Ishikawa (cell line): ENCODE results near the gene LURAP1L.

Experiments
- CEBPB ChIP-seq: IDR thresholded peaks from 2 replicates; pipeline ENCODE4 v1.6.1; 2012
- CREB1 ChIP-seq: IDR thresholded peaks from 2 replicates; pipeline ENCODE4 v1.6.1; 2012; ENCODE audit warnings: low read depth
- EGR1 ChIP-seq: IDR thresholded peaks from 2 replicates; pipeline ENCODE4 v1.6.1; 2012
- EP300 ChIP-seq: IDR thresholded peaks from 2 replicates; pipeline ENCODE4 v1.6.1; 2012; ENCODE audit warnings: borderline replicate concordance
- NFIC ChIP-seq: IDR thresholded peaks from 2 replicates; pipeline ENCODE4 v1.6.1; 2012
- RAD21 ChIP-seq: IDR thresholded peaks from 2 replicates; pipeline ENCODE4 v1.6.1; 2012; ENCODE audit warnings: low read depth
- TAF1 ChIP-seq: IDR thresholded peaks from 2 replicates; pipeline ENCODE4 v1.6.1; 2012; ENCODE audit warnings: low read depth, mild to moderate bottlenecking
- TCF12 ChIP-seq: IDR thresholded peaks from 2 replicates; pipeline ENCODE4 v1.6.1; 2012; ENCODE audit warnings: low read depth
- TEAD4 ChIP-seq: IDR thresholded peaks from 2 replicates; pipeline ENCODE4 v1.6.1; 2012
- YY1 ChIP-seq: IDR thresholded peaks from 2 replicates; pipeline ENCODE4 v1.6.1; 2012; ENCODE audit warnings: low read depth
- ZBTB7A ChIP-seq: IDR thresholded peaks from 2 replicates; pipeline ENCODE4 v1.6.1; 2012; ENCODE audit warnings: low read depth
- TF ChIP-seq, protein P1 (sequence below): IDR thresholded peaks from 2 replicates; pipeline ENCODE4 v1.6.1; 2012
- TF ChIP-seq, protein P2 (sequence below): IDR thresholded peaks from 2 replicates; pipeline ENCODE4 v1.6.1; 2012; ENCODE audit warnings: low read depth, mild to moderate bottlenecking
- TF ChIP-seq, protein P3 (sequence below): IDR thresholded peaks from 2 replicates; pipeline ENCODE4 v1.6.1; 2012

DNA sequence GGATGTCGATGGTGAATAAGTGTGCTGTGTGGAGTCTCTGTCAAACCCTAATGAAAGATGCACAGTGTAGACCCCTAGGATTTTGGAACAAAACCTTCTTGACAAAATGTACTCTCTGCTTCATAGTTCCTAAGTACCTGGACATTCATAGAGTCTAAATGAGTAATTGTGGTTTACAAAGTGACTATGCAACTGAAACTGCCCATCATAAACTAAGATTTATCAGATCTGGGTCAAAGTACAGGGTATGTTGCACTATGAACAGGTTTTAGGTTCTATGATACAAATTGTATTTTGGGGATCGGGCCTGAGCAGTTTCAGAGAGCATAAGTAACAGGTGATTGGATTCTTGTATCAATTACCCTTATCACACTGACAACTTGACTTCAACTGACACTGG lies 79.4 kb downstream of the LURAP1L start:
- TF ChIP-seq RAD21 (no peak), TCF12 (no peak), EP300 (no peak), ZBTB7A (no peak), TAF1 (no peak), CEBPB (no peak), NFIC (no peak), YY1 (no peak), TEAD4 (no peak), CREB1 (no peak), EGR1 (no peak)
- TF ChIP-seq, protein P1, sequence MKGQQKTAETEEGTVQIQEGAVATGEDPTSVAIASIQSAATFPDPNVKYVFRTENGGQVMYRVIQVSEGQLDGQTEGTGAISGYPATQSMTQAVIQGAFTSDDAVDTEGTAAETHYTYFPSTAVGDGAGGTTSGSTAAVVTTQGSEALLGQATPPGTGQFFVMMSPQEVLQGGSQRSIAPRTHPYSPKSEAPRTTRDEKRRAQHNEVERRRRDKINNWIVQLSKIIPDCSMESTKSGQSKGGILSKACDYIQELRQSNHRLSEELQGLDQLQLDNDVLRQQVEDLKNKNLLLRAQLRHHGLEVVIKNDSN = no peak
- TF ChIP-seq, protein P2, sequence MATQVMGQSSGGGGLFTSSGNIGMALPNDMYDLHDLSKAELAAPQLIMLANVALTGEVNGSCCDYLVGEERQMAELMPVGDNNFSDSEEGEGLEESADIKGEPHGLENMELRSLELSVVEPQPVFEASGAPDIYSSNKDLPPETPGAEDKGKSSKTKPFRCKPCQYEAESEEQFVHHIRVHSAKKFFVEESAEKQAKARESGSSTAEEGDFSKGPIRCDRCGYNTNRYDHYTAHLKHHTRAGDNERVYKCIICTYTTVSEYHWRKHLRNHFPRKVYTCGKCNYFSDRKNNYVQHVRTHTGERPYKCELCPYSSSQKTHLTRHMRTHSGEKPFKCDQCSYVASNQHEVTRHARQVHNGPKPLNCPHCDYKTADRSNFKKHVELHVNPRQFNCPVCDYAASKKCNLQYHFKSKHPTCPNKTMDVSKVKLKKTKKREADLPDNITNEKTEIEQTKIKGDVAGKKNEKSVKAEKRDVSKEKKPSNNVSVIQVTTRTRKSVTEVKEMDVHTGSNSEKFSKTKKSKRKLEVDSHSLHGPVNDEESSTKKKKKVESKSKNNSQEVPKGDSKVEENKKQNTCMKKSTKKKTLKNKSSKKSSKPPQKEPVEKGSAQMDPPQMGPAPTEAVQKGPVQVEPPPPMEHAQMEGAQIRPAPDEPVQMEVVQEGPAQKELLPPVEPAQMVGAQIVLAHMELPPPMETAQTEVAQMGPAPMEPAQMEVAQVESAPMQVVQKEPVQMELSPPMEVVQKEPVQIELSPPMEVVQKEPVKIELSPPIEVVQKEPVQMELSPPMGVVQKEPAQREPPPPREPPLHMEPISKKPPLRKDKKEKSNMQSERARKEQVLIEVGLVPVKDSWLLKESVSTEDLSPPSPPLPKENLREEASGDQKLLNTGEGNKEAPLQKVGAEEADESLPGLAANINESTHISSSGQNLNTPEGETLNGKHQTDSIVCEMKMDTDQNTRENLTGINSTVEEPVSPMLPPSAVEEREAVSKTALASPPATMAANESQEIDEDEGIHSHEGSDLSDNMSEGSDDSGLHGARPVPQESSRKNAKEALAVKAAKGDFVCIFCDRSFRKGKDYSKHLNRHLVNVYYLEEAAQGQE = no peak
- TF ChIP-seq, protein P3, sequence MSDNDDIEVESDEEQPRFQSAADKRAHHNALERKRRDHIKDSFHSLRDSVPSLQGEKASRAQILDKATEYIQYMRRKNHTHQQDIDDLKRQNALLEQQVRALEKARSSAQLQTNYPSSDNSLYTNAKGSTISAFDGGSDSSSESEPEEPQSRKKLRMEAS = no peak
